ENCODE results near the gene BHLHE41. TPM values are rescaled to one million over a fixed set of nuclear protein-coding genes. Genes with fewer than 3 reads are reported as not detected.

Gene BHLHE41
- total and polyA plus RNA-seq, 2 of the 4 experiments (the other 2 are of a cell fraction): 0.72 to 3.8 TPM

GRCh38 chr12:26126340-26127284, 1.8 kb upstream of the BHLHE41 start:
- WGBS, 2 experiments (ENCODE audit: extremely low coverage in 2 of 2, insufficient read length in 1 of 2): 19% methylated on average over 7 of the region's 60 CpGs; no CpG with 5 or more reads in 1 of the 2 experiments
- POLR2A ChIA-PET (ENCODE audit: unreplicated experiment): no interaction called here
- Histone ChIP-seq H3K9me1 (ENCODE audit: insufficient read depth, low read length) (no peaks in the 10 kb centered on the region), H4K20me1 (ENCODE audit: insufficient read depth, low read length) (no peaks in the 10 kb centered on the region), H3K9ac (ENCODE audit: low read depth, low read length) (peak overlapping the region; percentile 87; the same call in 1 of the 2 replicates), H2AFZ (replicated peaks; ENCODE audit: low read length, poor library complexity) (peak overlapping the region; percentile 92), H2AK9ac (replicated peaks; ENCODE audit: low read depth, low read length, poor library complexity) (peak overlapping the region; percentile 20), H3K4me2 (ENCODE audit: low read depth, low read length) (peak overlapping the region; percentile 98), H3K9me3 (ENCODE audit: control insufficient read depth, insufficient read depth, low read length) (no peaks in the 10 kb centered on the region), H3K4ac (ENCODE audit: low read depth, low read length) (no peak overlapping the region; the same call in 1 of the 2 replicates), H3K36me3 (ENCODE audit: control insufficient read depth, insufficient read depth, low read length) (no peaks in the 10 kb centered on the region), H3K14ac (replicated peaks; ENCODE audit: low read depth, low read length) (no peak overlapping the region), H2BK120ac (ENCODE audit: low read depth, low read length) (peak overlapping the region; percentile 32; the same call in 1 of the 2 replicates), H2AK5ac (ENCODE audit: low read depth, low read length) (no peak overlapping the region), H3K4me3 (ENCODE audit: insufficient read depth, low read depth, low read length) (peak overlapping the region; percentile 69), H3K27ac (ENCODE audit: insufficient read depth, low read length) (no peak overlapping the region; the same call in 1 of the 2 replicates), H3K27me3 (ENCODE audit: control insufficient read depth, insufficient read depth, low read length) (peaks cover 29% of the 10 kb centered on the region), H4K8ac (ENCODE audit: low read depth in 2 of 2, low read length in 2 of 2) (peak overlapping the region in 1 of 2 experiments; percentile 38; a peak in 1 of 4 replicates), H3K56ac (ENCODE audit: extremely low read depth, insufficient read depth, low read length) (peak overlapping the region; percentile 44), H4K5ac (ENCODE audit: low read depth, low read length) (no peak overlapping the region), H3K23ac (ENCODE audit: low read depth, low read length) (peak overlapping the region; percentile 41), H4K91ac (ENCODE audit: insufficient read depth, low read depth, low read length) (no peak overlapping the region), H2BK15ac (ENCODE audit: low read depth, low read length) (no peak overlapping the region), H2BK20ac (ENCODE audit: low read depth, low read length) (no peak overlapping the region; the same call in 1 of the 2 replicates), H3K4me1 (ENCODE audit: control insufficient read depth, insufficient read depth, low read length) (no peaks in the 10 kb centered on the region), H3K79me1 (ENCODE audit: low read depth in 1 of 2, low read length in 2 of 2) (no peaks in the 10 kb centered on the region), H3K18ac (ENCODE audit: low read depth, low read length) (no peak overlapping the region), H2BK5ac (ENCODE audit: low read depth, low read length, poor library complexity, severe bottlenecking) (peak overlapping the region; percentile 73)
- ATAC-seq (ENCODE audit: low read depth): peak; percentile 70
- no TSS peak for BruUV-seq (replicated peaks)
- CTCF ChIA-PET: no interaction called here
- DNase-seq: peak; percentile 80
- dilution Hi-C loops (cut with HindIII; ENCODE audit: low sequenced_read_pairs, unreplicated experiment) (no loop called here), intact Hi-C loops (cut with micrococcal nuclease) (loop anchor here (1.0 to 5.0 kb wide), 4 partner anchors 24 to 503 kb away; partner anchors contain the start of gene SSPN), in situ Hi-C loops (cut with MboI; ENCODE audit: low sequenced_read_pairs) (loop anchor here (10.0 kb wide), 1 partner anchor 528 kb away; no protein-coding TSS in a partner anchor)
- TF ChIP-seq MAFK (IDR thresholded peaks at IDR 0.05; ENCODE audit: low read depth, low read length) (no peak), BHLHE40 (IDR thresholded peaks at IDR 0.05; ENCODE audit: low read depth, low read length) (peak; percentile 38; the same call in 1 of the 2 replicates), MXI1 (IDR thresholded peaks at IDR 0.05; ENCODE audit: borderline replicate concordance, low read depth, low read length) (0 out of 2 replicates have a peak, but pooled peaks have one; percentile 23), USF2 (IDR thresholded peaks at IDR 0.05; ENCODE audit: low read depth, low read length) (peak; percentile 89), RAD21 (IDR thresholded peaks at IDR 0.05; ENCODE audit: low read length) (peak; percentile 37)
